PC-9 (cell line): ENCODE results near the gene GTF3C1. TPM values are rescaled to one million over a fixed set of nuclear protein-coding genes. Genes with fewer than 3 reads are reported as not detected.

Experiments used
- BruUV-seq: library from RNA; stranded (reverse); fragments of 400-500 nt; replicated peaks from 2 replicates; lab custom pipeline; 2021; lab: Mats Ljungman, UMichigan
- CTCF ChIA-PET: fragments of 300-600 bp; sonication (Branson Sonifier 250); formaldehyde crosslinking; loops from one replicate; lab custom pipeline; 2022; ENCODE audit warnings: antibody characterized with exemption; lab: Charles Lee
- POLR2A ChIA-PET: fragments of 300-600 bp; sonication (Branson Sonifier 250); formaldehyde crosslinking; loops from one replicate; lab custom pipeline; 2022; ENCODE audit warnings: antibody characterized with exemption; ENCODE audit not compliant: unreplicated experiment; lab: Charles Lee
- DNase-seq, 2 experiments: peaks; one replicate each; pipeline versions ENCODE4 v3.0.0 to v3.0.0-alpha.2; 2015 to 2022; ENCODE audit warnings: mixed read lengths in 1 of 2
- H2AFZ ChIP-seq: fragments of 200-600 bp; sonication (generic); 2 replicates; pipeline ENCODE4 v1.8.1; 2017; ENCODE audit warnings: antibody characterized with exemption
- H3F3A ChIP-seq: fragments of 200-600 bp; sonication (generic); 2 replicates; pipeline ENCODE4 v1.8.1; 2017; ENCODE audit warnings: antibody characterized with exemption, mild to moderate bottlenecking, low read depth; ENCODE audit not compliant: insufficient read depth
- H3K27ac ChIP-seq: fragments of 200-600 bp; sonication (generic); 2 replicates; pipeline ENCODE4 v1.6.1; 2016; ENCODE audit warnings: mixed run types
- H3K27me3 ChIP-seq: fragments of 200-600 bp; sonication (generic); 2 replicates; pipeline ENCODE4 v1.6.1; 2016; ENCODE audit warnings: low read depth, mixed run types; ENCODE audit not compliant: insufficient read depth
- H3K36me3 ChIP-seq: fragments of 200-600 bp; sonication (generic); 2 replicates; pipeline ENCODE4 v1.6.1; 2016; ENCODE audit warnings: low read depth, mixed run types
- H3K4me1 ChIP-seq: fragments of 200-600 bp; sonication (generic); replicated peaks from 2 replicates; pipeline ENCODE4 v1.6.1; 2016; ENCODE audit warnings: mixed run types; ENCODE audit not compliant: insufficient read depth
- H3K4me2 ChIP-seq: fragments of 200-600 bp; sonication (generic); 2 replicates; pipeline ENCODE4 v1.6.1; 2017; ENCODE audit warnings: mixed run types
- H3K4me3 ChIP-seq: fragments of 200-600 bp; sonication (generic); 2 replicates; pipeline ENCODE4 v1.6.1; 2016; ENCODE audit warnings: mixed run types
- H3K79me2 ChIP-seq: fragments of 200-600 bp; sonication (generic); 2 replicates; pipeline ENCODE4 v1.6.1; 2017; ENCODE audit warnings: low read depth, mixed run types
- H3K9me2 ChIP-seq: fragments of 200-600 bp; sonication (generic); 2 replicates; pipeline ENCODE4 v1.8.1; 2017; ENCODE audit warnings: mild to moderate bottlenecking; ENCODE audit not compliant: insufficient read depth
- H3K9me3 ChIP-seq: fragments of 200-600 bp; sonication (generic); 2 replicates; pipeline ENCODE4 v1.8.1; 2016; ENCODE audit warnings: low read depth; ENCODE audit not compliant: insufficient read depth
- H4K20me1 ChIP-seq: fragments of 200-600 bp; sonication (generic); 2 replicates; pipeline ENCODE4 v1.8.1; 2017; ENCODE audit not compliant: insufficient read depth
- EZH2 ChIP-seq: fragments of 200-600 bp; sonication (generic); IDR thresholded peaks from 2 replicates; pipeline ENCODE4 v1.8.0; 2017; ENCODE audit warnings: antibody characterized with exemption, low read depth
- intact Hi-C: fragments of 100-400 bp; cut with micrococcal nuclease; formaldehyde crosslinking; loops from one replicate; pipeline ENCODE4 v1.10.0; 2022; ENCODE audit not compliant: unreplicated experiment
- total RNA-seq: library from RNA; stranded (reverse); gene quantifications from 2 replicates; pipeline ENCODE4 v1.2.3, GENCODE V29; 2021
- TF ChIP-seq, protein P1 (sequence below): fragments of 200-600 bp; sonication (generic); conservative IDR thresholded peaks from 2 replicates; pipeline ENCODE4 v1.6.1; 2017; ENCODE audit warnings: mixed run types, antibody characterized with exemption, mild to moderate bottlenecking, moderate library complexity

Gene GTF3C1
- total RNA-seq, 1 experiment from 2014 or later = 118 TPM

DNA sequence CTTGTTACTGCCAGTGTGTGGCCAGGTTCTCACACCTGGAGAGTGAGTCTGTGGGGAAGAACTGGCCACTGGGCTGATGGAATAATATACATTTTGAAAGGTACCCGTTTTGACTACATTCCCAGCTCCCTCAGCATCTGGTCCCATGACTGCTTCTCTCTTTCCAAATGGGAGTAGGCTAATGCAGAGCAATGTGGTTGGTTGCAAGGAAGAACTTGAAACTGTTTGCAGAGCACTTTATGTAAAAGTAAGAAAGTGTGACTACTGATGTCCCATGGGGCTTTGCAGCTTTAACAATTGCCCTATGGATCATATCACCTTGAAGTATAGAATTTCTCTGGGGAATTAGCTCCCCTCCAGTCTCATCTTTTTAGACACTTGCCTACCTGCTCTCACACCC, 9.2 kb upstream of the GTF3C1 start:
- peaks cover 27% of the 10 kb centered on the region for H4K20me1 ChIP-seq
- H3K9me2 ChIP-seq = no peaks in the 10 kb centered on the region
- no peaks in the 10 kb centered on the region for H3K4me1 ChIP-seq
- peaks cover 19% of the 10 kb centered on the region for H3K79me2 ChIP-seq
- ChIA-PET POLR2A (no interaction called here), CTCF (no interaction called here)
- H2AFZ ChIP-seq = no peak overlapping the region
- H3K9me3 ChIP-seq = no peaks in the 10 kb centered on the region
- intact Hi-C loops = no loop called here
- H3K4me2 ChIP-seq = no peak overlapping the region
- no peak for DNase-seq
- BruUV-seq = no TSS peak
- H3K36me3 ChIP-seq = 0 out of 2 replicates have a peak, but pooled peaks cover 8% of the 10 kb centered on the region
- H3K27ac ChIP-seq = no peak overlapping the region
- no peak overlapping the region for H3K4me3 ChIP-seq
- no peaks in the 10 kb centered on the region for H3K27me3 ChIP-seq
- H3F3A ChIP-seq = no peaks in the 10 kb centered on the region
- no peak for TF ChIP-seq EZH2
- TF ChIP-seq, protein P1, sequence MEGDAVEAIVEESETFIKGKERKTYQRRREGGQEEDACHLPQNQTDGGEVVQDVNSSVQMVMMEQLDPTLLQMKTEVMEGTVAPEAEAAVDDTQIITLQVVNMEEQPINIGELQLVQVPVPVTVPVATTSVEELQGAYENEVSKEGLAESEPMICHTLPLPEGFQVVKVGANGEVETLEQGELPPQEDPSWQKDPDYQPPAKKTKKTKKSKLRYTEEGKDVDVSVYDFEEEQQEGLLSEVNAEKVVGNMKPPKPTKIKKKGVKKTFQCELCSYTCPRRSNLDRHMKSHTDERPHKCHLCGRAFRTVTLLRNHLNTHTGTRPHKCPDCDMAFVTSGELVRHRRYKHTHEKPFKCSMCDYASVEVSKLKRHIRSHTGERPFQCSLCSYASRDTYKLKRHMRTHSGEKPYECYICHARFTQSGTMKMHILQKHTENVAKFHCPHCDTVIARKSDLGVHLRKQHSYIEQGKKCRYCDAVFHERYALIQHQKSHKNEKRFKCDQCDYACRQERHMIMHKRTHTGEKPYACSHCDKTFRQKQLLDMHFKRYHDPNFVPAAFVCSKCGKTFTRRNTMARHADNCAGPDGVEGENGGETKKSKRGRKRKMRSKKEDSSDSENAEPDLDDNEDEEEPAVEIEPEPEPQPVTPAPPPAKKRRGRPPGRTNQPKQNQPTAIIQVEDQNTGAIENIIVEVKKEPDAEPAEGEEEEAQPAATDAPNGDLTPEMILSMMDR = no peak

DNA sequence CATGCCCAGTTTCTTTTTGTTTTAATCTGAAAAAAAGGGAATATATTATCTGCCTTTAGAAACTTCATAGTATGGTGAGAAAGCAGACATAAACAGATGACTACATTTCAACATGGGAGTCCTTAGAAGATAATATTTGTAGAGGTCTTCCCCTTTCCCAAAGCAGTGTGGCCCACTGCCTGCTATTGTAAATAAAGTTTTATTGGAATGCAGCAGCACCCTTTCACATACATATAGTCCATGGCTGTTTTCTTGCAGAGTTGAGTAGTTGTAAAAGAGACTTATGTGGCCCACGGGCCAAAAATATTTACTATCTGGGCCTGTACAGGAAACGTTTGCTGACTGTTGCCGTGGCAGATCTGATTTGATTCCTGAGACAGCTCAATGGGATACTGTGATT, 8.7 kb upstream of the GTF3C1 start:
- no TSS peak for BruUV-seq
- Histone ChIP-seq H3K9me3 (no peaks in the 10 kb centered on the region), H3K79me2 (peaks cover 19% of the 10 kb centered on the region), H4K20me1 (peaks cover 27% of the 10 kb centered on the region), H3K27ac (no peak overlapping the region), H3K4me3 (no peak overlapping the region), H2AFZ (no peak overlapping the region), H3K4me1 (no peaks in the 10 kb centered on the region), H3K36me3 (0 out of 2 replicates have a peak, but pooled peaks cover 8% of the 10 kb centered on the region), H3K4me2 (no peak overlapping the region), H3K9me2 (no peaks in the 10 kb centered on the region), H3F3A (no peaks in the 10 kb centered on the region), H3K27me3 (no peaks in the 10 kb centered on the region)
- TF ChIP-seq EZH2 = no peak
- TF ChIP-seq, protein P1 = no peak
- intact Hi-C loops = no loop called here
- CTCF ChIA-PET = no interaction called here
- POLR2A ChIA-PET = no interaction called here
- no peak for DNase-seq

DNA sequence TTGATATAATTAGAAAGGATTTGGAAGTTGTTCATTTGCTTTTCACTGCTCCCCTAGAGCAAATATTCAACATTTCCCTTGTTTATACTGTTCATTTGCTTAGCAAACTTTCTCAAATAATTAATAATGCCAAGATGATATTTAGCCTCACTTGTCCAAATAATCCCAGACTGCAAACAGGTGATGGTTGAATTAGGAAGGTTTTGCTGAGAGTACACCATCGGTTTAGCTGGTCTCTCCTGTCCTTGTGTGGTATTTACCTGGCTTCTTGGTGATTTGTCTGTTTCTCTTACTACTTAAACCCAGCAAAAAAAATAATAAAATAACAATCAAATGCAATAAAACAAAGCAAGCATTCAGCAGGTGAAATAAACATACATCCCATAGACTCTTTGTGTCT, 6.8 kb upstream of the GTF3C1 start:
- no TSS peak for BruUV-seq
- CTCF ChIA-PET = no interaction called here
- no peaks in the 10 kb centered on the region for H3K9me2 ChIP-seq

More for the DNA sequence above, 6.8 kb upstream of the GTF3C1 start:
- Histone ChIP-seq H3K27me3 (no peaks in the 10 kb centered on the region), H3K4me1 (no peaks in the 10 kb centered on the region), H3K4me3 (no peak overlapping the region), H3K79me2 (peaks cover 34% of the 10 kb centered on the region), H3K9me3 (no peaks in the 10 kb centered on the region), H3K4me2 (no peak overlapping the region), H2AFZ (no peak overlapping the region), H3F3A (no peaks in the 10 kb centered on the region), H3K36me3 (0 out of 2 replicates have a peak, but pooled peaks cover 8% of the 10 kb centered on the region), H4K20me1 (peaks cover 27% of the 10 kb centered on the region), H3K27ac (no peak overlapping the region)
- no peak for DNase-seq
- intact Hi-C loops = no loop called here
- POLR2A ChIA-PET = no interaction called here
- TF ChIP-seq, protein P1 = no peak
- no peak for TF ChIP-seq EZH2
